SK-N-SH (cell line): ENCODE results near the gene PAFAH1B2.

ENCODE experiments used
- TCF12 ChIP-seq: IDR thresholded peaks from 2 replicates; pipeline ENCODE4 v1.4.0; 2012
- TF ChIP-seq, protein P1 (sequence below): fragments of 200-600 bp; sonication (generic); IDR thresholded peaks from 2 replicates; pipeline ENCODE4 v1.6.1; 2017; ENCODE audit warnings: antibody characterized with exemption, mild to moderate bottlenecking, moderate library complexity

DNA sequence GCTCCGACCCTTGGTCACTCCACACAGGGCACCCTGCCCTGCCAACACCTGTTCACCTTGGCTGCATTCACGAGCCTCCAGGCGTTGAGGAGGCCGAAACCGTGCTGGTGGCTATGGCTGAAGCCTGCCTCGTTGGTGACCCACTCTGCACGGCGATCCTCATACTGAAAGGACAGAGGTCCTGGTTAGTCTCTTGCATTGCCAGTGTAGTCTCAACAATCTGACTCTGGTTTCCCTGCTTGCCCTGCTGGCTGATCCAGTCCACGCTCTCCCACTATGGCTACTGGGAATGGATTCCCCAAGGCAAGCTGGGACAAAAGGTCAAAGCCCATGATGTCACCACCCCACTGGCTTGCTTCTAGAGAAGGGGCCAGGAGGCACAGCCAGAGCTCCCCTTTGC, 74.9 kb downstream of the PAFAH1B2 start:
- TF ChIP-seq, protein P1, sequence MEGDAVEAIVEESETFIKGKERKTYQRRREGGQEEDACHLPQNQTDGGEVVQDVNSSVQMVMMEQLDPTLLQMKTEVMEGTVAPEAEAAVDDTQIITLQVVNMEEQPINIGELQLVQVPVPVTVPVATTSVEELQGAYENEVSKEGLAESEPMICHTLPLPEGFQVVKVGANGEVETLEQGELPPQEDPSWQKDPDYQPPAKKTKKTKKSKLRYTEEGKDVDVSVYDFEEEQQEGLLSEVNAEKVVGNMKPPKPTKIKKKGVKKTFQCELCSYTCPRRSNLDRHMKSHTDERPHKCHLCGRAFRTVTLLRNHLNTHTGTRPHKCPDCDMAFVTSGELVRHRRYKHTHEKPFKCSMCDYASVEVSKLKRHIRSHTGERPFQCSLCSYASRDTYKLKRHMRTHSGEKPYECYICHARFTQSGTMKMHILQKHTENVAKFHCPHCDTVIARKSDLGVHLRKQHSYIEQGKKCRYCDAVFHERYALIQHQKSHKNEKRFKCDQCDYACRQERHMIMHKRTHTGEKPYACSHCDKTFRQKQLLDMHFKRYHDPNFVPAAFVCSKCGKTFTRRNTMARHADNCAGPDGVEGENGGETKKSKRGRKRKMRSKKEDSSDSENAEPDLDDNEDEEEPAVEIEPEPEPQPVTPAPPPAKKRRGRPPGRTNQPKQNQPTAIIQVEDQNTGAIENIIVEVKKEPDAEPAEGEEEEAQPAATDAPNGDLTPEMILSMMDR, result no peak
- no peak for TF ChIP-seq TCF12
